H7 (cell line): ENCODE results near the gene NCAPD2. TPM values are rescaled to one million over a fixed set of nuclear protein-coding genes. Genes with fewer than 3 reads are reported as not detected.
"Not testable (repeated sequence)": the region's sequence is repeated elsewhere in the genome, so short reads cannot be mapped to it uniquely, and the experiment has no call there.

Experiments
- DNase-seq: peaks from one replicate; pipeline ENCODE4 v3.0.0; 2012
- H3K27me3 ChIP-seq: 2 replicates; pipeline ENCODE4 v1.6.0; 2011; ENCODE audit warnings: mild to moderate bottlenecking, low read length; ENCODE audit not compliant: control insufficient read depth, insufficient read depth
- H3K36me3 ChIP-seq: replicated peaks from 2 replicates; pipeline ENCODE4 v1.5.1; 2011; ENCODE audit warnings: low read length; ENCODE audit not compliant: control insufficient read depth, insufficient read depth
- H3K4me3 ChIP-seq: 2 replicates; pipeline ENCODE4 v1.5.1; 2011; ENCODE audit warnings: low read depth, mild to moderate bottlenecking, control low read depth, low read length, moderate library complexity; ENCODE audit not compliant: insufficient read depth
- total RNA-seq: library from RNA; depleted of rRNA; stranded (reverse); fragments of >200 nt; shearing (Covaris generic); gene quantifications from 2 replicates; pipeline ENCODE4 v1.2.3, GENCODE V29; 2014

Gene NCAPD2
- total RNA-seq, 1 experiment from 2014 or later = 104 TPM

GRCh38 chr12:6532051-6532926 lies 38.4 kb downstream of the NCAPD2 start:
- H3K27me3 ChIP-seq = no peaks in the 10 kb centered on the region
- H3K4me3 ChIP-seq = peak overlapping the region; percentile 100
- peaks cover 61% of the 10 kb centered on the region for H3K36me3 ChIP-seq
- DNase-seq = peak; percentile 74

- Histone ChIP-seq H3K36me3 (peaks cover 57% of the 10 kb centered on the region), H3K27me3 (no peaks in the 10 kb centered on the region), H3K4me3 (peak overlapping the region; percentile 100)
- peak; percentile 87 for DNase-seq
Observed at GRCh38 chr12:6532927-6533652, 39.2 kb downstream of the NCAPD2 start.

GRCh38 chr12:6533653-6533922 lies 39.7 kb downstream of the NCAPD2 start:
- H3K4me3 ChIP-seq = peak overlapping the region; percentile 100
- no peaks in the 10 kb centered on the region for H3K27me3 ChIP-seq
- no peak for DNase-seq
- peaks cover 57% of the 10 kb centered on the region for H3K36me3 ChIP-seq

GRCh38 chr12:6533923-6534694 lies 40.2 kb downstream of the NCAPD2 start, which contains the start of gene GAPDH:
Gene GAPDH, plus strand, starts transcription at chr12:6534517. Its CDS starts 316 bp downstream, at chr12:6534833.
- peaks cover 56% of the 10 kb centered on the region for H3K36me3 ChIP-seq
- peak within 1 kb of the TSS; percentile 100 for H3K4me3 ChIP-seq
- no peaks in the 10 kb centered on the region for H3K27me3 ChIP-seq
- peak; percentile 97 for DNase-seq

- Histone ChIP-seq H3K36me3 (peaks cover 52% of the 10 kb centered on the region), H3K4me3 (peak overlapping the region; percentile 100), H3K27me3 (no peaks in the 10 kb centered on the region)
- no peak for DNase-seq
Observed at GRCh38 chr12:6534695-6534944, 40.7 kb downstream of the NCAPD2 start.

- peak; percentile 93 for DNase-seq
- H3K4me3 ChIP-seq = peak overlapping the region; percentile 100
- peaks cover 49% of the 10 kb centered on the region for H3K36me3 ChIP-seq
- no peaks in the 10 kb centered on the region for H3K27me3 ChIP-seq
Observed at GRCh38 chr12:6534945-6535696, 41.2 kb downstream of the NCAPD2 start.

- Histone ChIP-seq H3K4me3 (peak overlapping the region; percentile 100), H3K27me3 (no peaks in the 10 kb centered on the region), H3K36me3 (peaks cover 46% of the 10 kb centered on the region)
- DNase-seq = peak; percentile 50
Observed at GRCh38 chr12:6535697-6535946, 41.7 kb downstream of the NCAPD2 start.

GRCh38 chr12:6535960-6536847 lies 42.3 kb downstream of the NCAPD2 start:
- H3K27me3 ChIP-seq = no peaks in the 10 kb centered on the region
- H3K4me3 ChIP-seq = peak overlapping the region; percentile 100
- peak; percentile 37 for DNase-seq
- peaks cover 41% of the 10 kb centered on the region for H3K36me3 ChIP-seq

- no peaks in the 10 kb centered on the region for H3K27me3 ChIP-seq
- peak; percentile 54 for DNase-seq
- no peak overlapping the region for H3K4me3 ChIP-seq
- H3K36me3 ChIP-seq = peaks cover 35% of the 10 kb centered on the region
Observed at GRCh38 chr12:6536894-6537579, 43.1 kb downstream of the NCAPD2 start.

- H3K27me3 ChIP-seq, H3K4me3 ChIP-seq: not testable (repeated sequence)
- DNase-seq = peak; percentile 81
- peaks cover 34% of the 10 kb centered on the region for H3K36me3 ChIP-seq
Observed at GRCh38 chr12:6537580-6538419, 43.9 kb downstream of the NCAPD2 start.

- Histone ChIP-seq H3K27me3 (no peaks in the 10 kb centered on the region), H3K36me3 (peaks cover 34% of the 10 kb centered on the region), H3K4me3 (no peak overlapping the region)
- peak; percentile 65 for DNase-seq
Observed at GRCh38 chr12:6538420-6539313, 44.8 kb downstream of the NCAPD2 start.

- DNase-seq = no peak
- Histone ChIP-seq H3K27me3 (no peaks in the 10 kb centered on the region), H3K4me3 (no peak overlapping the region), H3K36me3 (peaks cover 34% of the 10 kb centered on the region)
Observed at GRCh38 chr12:6539314-6539682, 45.4 kb downstream of the NCAPD2 start.
